GM18519 (cell line): ENCODE measurements around the gene EHF.

ENCODE experiments used
- ATAC-seq: cut with Tn5 transposase; IDR thresholded peaks from one replicate; pipeline ENCODE4 v1.9.1; 2021; ENCODE audit warnings: mild to moderate bottlenecking, moderate library complexity; ENCODE audit not compliant: unreplicated experiment, low FRiP score

Gene EHF

DNA sequence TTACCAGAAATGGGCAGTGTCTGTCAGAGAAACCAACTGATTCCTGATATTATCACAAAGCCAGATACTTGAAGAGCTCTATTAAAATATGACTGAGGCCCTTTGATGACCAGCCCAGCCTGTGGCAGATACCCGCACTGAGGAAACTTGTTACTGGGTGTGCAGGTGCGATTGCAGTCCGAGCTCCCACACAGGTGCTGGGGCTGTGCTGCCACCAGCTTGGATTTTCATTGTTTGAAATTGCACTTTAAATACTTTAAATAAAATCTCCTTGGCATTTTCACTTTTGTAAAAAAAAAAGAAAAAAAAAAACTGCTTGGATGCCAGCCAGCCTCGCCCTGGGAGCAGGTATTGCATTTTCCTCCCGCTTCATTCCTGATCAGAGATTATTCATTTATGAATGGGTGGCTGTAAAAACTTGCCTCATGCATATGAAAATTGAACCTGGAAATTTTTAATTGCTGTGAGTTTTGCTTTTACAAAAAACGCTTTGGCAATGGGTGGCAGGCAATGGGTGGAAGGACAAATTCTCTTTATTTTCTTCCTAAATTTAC is 21.2 kb downstream of the EHF start:
- no peak for ATAC-seq

GRCh38 chr11:34642873-34643272 is 22.0 kb downstream of the EHF start:
- no peak for ATAC-seq

GRCh38 chr11:34643311-34643710 is 22.4 kb downstream of the EHF start:
- ATAC-seq, result no peak

DNA sequence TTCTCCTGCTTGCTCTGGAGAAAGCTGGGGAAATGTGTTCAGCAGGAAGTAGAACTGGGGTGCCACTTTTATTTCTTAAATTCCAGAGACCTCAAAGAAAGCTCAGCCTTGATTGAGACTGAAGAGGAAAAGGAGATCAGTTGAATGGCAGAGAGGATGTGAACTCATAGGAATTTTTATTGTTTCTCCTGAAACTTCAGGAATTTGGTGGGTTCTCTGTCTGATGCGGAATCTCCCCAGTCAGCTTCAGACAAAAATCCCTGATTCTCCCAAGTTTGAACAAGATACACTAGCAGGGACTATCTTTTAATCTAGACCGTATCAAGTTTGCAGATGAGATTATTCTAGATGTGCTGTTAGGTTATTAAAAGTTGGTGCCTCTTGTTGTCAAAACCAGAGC is 23.0 kb downstream of the EHF start:
- ATAC-seq, result no peak

DNA sequence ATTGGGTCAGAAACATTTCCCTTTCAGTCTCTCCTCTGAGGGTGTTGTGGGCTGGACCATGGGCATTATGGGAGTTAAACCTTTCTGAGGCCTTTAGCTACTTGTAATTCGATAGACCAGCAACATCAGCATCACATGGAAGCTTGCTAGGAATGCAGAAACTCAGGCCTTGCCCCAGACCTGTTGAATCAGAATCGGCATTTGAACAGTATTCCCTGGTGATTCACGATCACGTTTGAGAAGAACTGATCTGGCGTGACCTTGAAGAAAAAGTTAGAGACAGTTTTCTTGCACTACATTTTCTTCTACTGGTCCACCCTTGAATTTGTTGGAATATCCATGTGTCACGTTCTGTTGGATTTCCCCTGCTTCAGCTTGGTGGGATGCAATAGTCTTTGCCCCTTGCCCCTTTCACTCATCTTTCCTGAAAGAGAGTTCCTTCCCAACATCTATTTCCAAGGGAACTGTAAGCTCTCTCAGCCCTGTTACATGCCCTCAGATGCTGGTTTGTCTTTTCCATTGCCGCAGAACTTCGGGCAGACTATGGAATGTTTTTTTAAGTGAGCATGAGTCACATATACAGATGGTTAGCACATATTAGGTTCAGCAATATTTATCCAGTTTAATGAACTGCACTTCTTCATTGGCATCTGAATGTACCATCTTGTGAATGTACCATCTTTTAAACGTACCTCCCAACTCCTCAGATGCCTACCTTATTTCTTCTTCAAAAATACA is 23.9 kb downstream of the EHF start:
- ATAC-seq, result no peak

GRCh38 chr11:34646431-34646830 is 25.5 kb downstream of the EHF start:
- ATAC-seq, result no peak

GRCh38 chr11:34647131-34647530 is 26.2 kb downstream of the EHF start:
- ATAC-seq, result no peak

DNA sequence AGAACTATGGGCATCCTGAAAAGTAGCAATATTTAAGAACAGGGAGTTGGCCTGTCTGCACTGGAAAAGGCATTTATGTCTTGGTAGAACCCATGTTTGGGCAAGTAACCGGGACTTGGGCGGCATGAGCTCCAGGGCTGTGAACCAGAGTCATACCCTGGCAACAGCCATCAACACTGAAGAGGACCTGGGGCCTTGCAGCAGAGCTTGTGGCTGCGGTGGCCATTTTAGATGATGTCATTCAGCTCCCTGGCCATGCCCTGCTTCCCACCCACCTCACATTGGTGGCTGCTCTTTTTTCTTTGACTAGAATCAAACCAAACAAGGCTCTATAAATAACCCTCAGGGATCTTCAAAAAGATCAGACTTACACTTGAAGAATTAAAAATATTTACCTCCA is 26.6 kb downstream of the EHF start:
- ATAC-seq, result no peak

DNA sequence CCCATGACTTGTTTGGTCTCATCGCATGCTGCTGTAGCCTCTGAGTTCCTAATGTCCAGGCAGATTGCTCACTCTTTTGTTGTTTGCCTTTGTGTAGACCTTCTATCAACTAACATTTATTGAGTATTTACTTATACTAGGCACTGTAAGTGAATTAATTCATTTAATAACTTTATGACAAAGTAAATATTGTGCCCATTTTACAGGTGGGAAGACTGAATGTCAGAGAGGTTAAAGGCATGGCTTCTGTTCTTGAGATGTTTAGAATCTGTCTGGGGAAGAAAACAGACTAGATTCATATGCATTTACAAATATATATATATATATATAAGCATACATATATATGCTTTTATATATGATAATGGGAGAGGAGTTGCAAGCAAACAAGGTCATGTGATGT is 27.1 kb downstream of the EHF start:
- ATAC-seq, result no peak

DNA sequence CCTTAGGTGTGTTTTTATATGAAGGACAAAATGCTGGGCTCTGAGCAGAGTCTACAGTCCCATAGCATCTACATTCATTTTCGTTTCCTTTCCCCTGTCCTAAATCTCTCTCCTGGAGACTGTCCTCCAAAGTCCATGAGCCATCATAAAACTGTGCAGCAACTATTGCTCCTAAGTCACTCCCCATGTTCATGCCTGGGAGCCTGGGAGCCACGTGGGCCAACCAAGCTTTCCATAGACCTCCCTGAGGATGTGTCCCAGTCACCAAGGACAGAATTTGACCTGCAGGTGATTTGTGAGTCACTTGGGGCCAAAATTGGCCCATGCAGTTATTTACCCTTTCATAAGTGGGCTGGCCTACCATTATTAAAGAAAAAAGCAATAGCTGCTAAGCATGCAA is 28.7 kb downstream of the EHF start:
- no peak for ATAC-seq

DNA sequence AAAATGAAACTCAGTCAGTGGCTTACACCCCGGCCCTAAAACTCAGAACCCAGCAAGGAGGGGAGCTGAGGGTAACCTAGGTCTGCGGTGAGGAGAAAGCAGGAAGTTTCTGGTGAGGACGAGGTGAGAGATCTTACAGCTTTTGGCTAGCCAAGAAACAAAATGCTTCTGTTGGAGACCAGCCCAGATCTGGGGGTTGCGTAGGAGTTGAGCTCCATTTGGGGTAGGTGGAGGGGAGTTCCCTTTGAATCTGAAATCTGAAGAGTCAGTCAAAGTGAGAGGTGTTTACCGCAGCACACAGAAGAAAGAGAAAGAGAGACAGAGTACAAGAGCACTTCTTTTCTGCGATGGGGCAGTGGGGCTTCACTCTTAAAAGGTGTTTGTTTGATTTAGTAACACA is 29.6 kb downstream of the EHF start:
- peak; percentile 90 for ATAC-seq

DNA sequence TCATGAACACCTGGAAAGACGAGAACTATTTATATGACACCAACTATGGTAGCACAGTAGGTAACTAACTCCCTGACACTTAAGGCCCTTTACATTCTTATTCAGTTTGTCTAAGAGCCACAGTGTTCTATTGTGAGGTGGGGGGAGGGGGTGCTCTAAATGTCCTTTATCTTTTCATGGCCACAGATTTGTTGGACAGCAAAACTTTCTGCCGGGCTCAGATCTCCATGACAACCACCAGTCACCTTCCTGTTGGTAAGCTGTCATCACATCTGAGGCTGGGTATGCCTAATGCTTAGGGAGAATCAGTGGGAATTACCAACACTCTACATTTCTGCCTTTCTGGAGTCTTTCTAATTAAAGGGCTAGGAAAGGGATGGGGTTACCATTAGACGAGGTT is 30.7 kb downstream of the EHF start:
- ATAC-seq, result no peak

DNA sequence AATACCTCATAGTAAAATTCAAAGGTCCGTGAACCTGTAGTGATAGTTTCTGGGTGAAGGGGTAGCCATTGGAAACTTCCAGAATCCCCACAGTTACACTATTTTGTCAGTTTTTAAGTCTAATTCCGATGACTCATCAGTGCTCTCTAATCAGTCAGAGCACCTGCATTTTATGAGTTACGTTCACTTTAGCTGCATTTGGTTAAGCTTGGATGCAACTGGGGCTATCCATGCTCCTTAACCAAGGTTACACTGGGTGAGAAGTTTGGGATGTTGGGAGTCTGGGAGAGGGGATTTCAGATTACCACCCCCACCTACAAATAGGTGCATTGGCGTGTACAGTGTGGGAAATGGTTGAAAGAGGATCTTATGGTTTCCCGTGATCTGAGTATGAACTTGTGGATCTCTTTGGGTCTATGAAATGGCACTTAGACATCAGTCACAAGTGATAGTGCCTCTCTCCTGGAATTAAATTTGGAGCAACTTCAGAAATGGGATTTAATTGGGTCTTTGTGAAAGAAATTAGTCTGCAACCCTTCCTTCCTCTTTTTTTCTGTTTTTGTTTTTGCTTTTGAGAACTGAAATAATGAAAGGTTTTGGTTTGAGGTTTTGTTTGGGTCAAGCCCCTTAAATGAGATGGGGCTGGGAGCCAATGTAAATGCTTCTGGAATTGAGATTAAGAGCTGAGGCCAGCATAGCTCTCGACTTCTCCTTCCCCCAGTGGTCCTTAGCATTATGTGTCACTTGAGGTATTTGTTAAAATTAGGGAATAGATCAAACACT is 31.5 kb downstream of the EHF start:
- ATAC-seq, result no peak

GRCh38 chr11:34653031-34653430 is 32.1 kb downstream of the EHF start:
- no peak for ATAC-seq

- no peak for ATAC-seq
These were observed 33.1 kb downstream of the EHF start for GRCh38 chr11:34653851-34654482.

DNA sequence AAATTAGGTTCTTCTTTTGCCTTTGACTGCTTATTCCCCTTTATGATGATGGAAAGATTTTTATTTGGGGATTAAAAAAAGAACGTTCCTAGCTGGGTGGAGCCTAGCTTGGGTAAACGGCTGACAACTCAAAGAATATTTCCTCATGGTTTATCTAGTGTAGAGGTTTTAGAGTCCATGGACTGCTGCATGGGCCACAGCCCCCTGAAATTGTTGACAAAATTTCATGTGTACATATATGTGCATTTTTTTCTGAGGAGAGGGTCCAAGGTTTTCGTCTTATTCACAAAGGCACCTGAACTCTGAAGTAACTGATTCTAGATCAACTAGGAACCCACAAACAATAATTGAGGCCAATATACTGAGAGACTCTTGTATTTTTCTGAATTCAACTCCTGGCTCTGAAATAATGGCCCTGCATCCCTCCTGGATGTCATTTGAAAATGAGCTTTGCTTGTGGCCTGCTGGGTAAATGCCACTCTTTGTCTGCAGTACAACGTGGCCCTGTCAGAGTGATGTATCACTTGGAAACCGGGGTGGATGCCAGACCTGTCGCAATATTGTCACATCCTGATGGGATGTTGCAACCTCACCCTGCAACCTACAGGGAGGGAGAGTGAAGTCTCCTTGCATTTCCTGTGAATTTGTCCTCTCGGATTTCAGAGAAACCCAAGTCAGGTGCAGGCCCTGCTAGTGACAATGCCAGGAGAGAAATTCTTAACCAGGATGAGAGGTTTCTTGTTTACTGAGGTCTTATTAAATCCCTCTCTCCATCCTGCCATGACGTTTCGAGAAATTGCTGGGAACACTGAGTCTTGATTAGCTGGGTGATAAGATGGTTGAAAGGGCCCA is 33.8 kb downstream of the EHF start:
- ATAC-seq, result no peak

GRCh38 chr11:34655335-34656008 is 34.6 kb downstream of the EHF start:
- ATAC-seq, result no peak

- ATAC-seq, result no peak
These were observed 35.3 kb downstream of the EHF start for GRCh38 chr11:34656062-34656720.
